GM12878 (cell line): ENCODE measurements around the gene DNAJC6. TPM values are rescaled to one million over a fixed set of nuclear protein-coding genes. Genes with fewer than 3 reads are reported as not detected.
A peak's percentile ranks its signal among the peaks of the same experiment; 100 is the strongest.

Experiments used
- CEBPB ChIP-seq, 2 experiments: fragments of 150-350 bp in 1 of 2; IDR thresholded peaks; 2 replicates each; pipeline ENCODE4 v1.6.1; 2012 to 2014; ENCODE audit warnings: low read depth in 2 of 2, low read length in 2 of 2, borderline replicate concordance in 1 of 2, inconsistent platforms in 1 of 2
- CEBPZ ChIP-seq: fragments of 150-350 bp; IDR thresholded peaks from 2 replicates; pipeline ENCODE4 v1.6.1; 2016; ENCODE audit warnings: low read depth, low read length
- CHD4 ChIP-seq: fragments of 200-600 bp; sonication (generic); IDR thresholded peaks from 2 replicates; pipeline ENCODE4 v1.6.1; 2016; ENCODE audit warnings: mild to moderate bottlenecking
- EZH2 ChIP-seq: IDR thresholded peaks from 2 replicates; pipeline ENCODE4 v1.6.1; 2012; ENCODE audit warnings: low read depth, mild to moderate bottlenecking, control low read depth, inconsistent platforms, low read length, borderline replicate concordance; ENCODE audit not compliant: control insufficient read depth
- GABPA ChIP-seq: IDR thresholded peaks from 2 replicates; pipeline ENCODE4 v1.6.1; 2014; ENCODE audit warnings: antibody characterized with exemption, low read depth, mild to moderate bottlenecking, inconsistent platforms
- HDAC2 ChIP-seq: fragments of 200-600 bp; sonication (generic); IDR thresholded peaks from 2 replicates; pipeline ENCODE4 v1.6.1; 2017
- MTA2 ChIP-seq: fragments of 450-650 bp; IDR thresholded peaks from 2 replicates; pipeline ENCODE4 v1.6.1; 2016; ENCODE audit warnings: low read depth, mild to moderate bottlenecking, moderate library complexity
- MTA3 ChIP-seq: IDR thresholded peaks from 2 replicates; pipeline ENCODE4 v1.6.1; 2012; ENCODE audit warnings: low read length, inconsistent platforms, borderline replicate concordance
- NR2F1 ChIP-seq: fragments of 450-650 bp; conservative IDR thresholded peaks from 2 replicates; pipeline ENCODE4 v1.6.1; 2017; ENCODE audit warnings: mild to moderate bottlenecking
- RAD51 ChIP-seq: fragments of 450-650 bp; IDR thresholded peaks from 2 replicates; pipeline ENCODE4 v1.6.1; 2016; ENCODE audit warnings: moderate library complexity, mild to moderate bottlenecking, inconsistent platforms
- RUNX3 ChIP-seq: IDR thresholded peaks from 2 replicates; pipeline ENCODE4 v1.6.1; 2012; ENCODE audit warnings: low read length, inconsistent platforms
- SPI1 ChIP-seq: IDR thresholded peaks from 2 replicates; pipeline ENCODE4 v1.6.1; 2011; ENCODE audit warnings: low read depth, mild to moderate bottlenecking, low read length, moderate library complexity, borderline replicate concordance; ENCODE audit not compliant: insufficient read depth
- SREBF1 ChIP-seq: IDR thresholded peaks from 2 replicates; pipeline ENCODE4 v1.6.1; 2012; ENCODE audit warnings: mild to moderate bottlenecking, low read length
- STAT3 ChIP-seq: IDR thresholded peaks from 2 replicates; pipeline ENCODE4 v1.6.1; 2011; ENCODE audit warnings: low read depth, low read length, improper control_type of control experiment
- YBX1 ChIP-seq: fragments of 450-650 bp; IDR thresholded peaks from 2 replicates; pipeline ENCODE4 v1.6.1; 2016; ENCODE audit warnings: antibody characterized with exemption
- ZBED1 ChIP-seq: IDR thresholded peaks from 2 replicates; pipeline ENCODE4 v1.6.1; 2016; ENCODE audit warnings: borderline replicate concordance
- ZNF217 ChIP-seq: fragments of 450-650 bp; IDR thresholded peaks from 2 replicates; pipeline ENCODE4 v1.6.1; 2017; ENCODE audit warnings: antibody characterized with exemption, mild to moderate bottlenecking
- ZNF384 ChIP-seq: IDR thresholded peaks from 2 replicates; pipeline ENCODE4 v1.6.1; 2012; ENCODE audit warnings: low read depth, mild to moderate bottlenecking, low read length, improper control_type of control experiment, borderline replicate concordance
- polyA plus RNA-seq, 11 experiments: library from polyadenylated mRNA; depleted of rRNA in 4 of 11; unstranded in 6 of 11; stranded (reverse) in 5 of 11; fragments of >200 nt; fragmentation: Nextera tagmentation in 4 of 11; fragmentation: Illumina TruSeq in 1 of 11; extraction: Ambion mirVana in 4 of 11; extraction: Trizol in 1 of 11; gene quantifications; 1 replicate in 1 of 11; 2 replicates in 10 of 11; pipeline versions ENCODE4 v1.2.1 to v1.2.3, GENCODE V29; 2011 to 2016; ENCODE audit warnings: inconsistent platforms in 2 of 11, missing spikeins in 2 of 11, low read depth in 1 of 11
- total RNA-seq, 4 experiments: library from RNA; depleted of rRNA in 3 of 4; stranded (reverse); fragments of >200 nt in 3 of 4; fragmentation: Illumina TruSeq in 1 of 4; extraction: Trizol in 1 of 4; gene quantifications; 2 replicates each; pipeline versions ENCODE4 v1.2.1 to v1.2.3, GENCODE V29; 2013 to 2021
- TF ChIP-seq, protein P1 (sequence below): fragments of 450-650 bp; conservative IDR thresholded peaks from 2 replicates; pipeline ENCODE4 v1.6.1; 2017; ENCODE audit warnings: mild to moderate bottlenecking, moderate library complexity
- TF ChIP-seq, protein P2 (sequence below): IDR thresholded peaks from 2 replicates; pipeline ENCODE4 v1.6.1; 2012; ENCODE audit warnings: improper control_type of control experiment, low read depth, low read length; ENCODE audit not compliant: insufficient replicate concordance

DNAJC6 gene
- total and polyA plus RNA-seq, 10 of the 15 experiments (the other 5 are each of a cell fraction or from before 2014, with no cell fraction given) = 0.08 to 4.3 (median 2.7) TPM

DNA sequence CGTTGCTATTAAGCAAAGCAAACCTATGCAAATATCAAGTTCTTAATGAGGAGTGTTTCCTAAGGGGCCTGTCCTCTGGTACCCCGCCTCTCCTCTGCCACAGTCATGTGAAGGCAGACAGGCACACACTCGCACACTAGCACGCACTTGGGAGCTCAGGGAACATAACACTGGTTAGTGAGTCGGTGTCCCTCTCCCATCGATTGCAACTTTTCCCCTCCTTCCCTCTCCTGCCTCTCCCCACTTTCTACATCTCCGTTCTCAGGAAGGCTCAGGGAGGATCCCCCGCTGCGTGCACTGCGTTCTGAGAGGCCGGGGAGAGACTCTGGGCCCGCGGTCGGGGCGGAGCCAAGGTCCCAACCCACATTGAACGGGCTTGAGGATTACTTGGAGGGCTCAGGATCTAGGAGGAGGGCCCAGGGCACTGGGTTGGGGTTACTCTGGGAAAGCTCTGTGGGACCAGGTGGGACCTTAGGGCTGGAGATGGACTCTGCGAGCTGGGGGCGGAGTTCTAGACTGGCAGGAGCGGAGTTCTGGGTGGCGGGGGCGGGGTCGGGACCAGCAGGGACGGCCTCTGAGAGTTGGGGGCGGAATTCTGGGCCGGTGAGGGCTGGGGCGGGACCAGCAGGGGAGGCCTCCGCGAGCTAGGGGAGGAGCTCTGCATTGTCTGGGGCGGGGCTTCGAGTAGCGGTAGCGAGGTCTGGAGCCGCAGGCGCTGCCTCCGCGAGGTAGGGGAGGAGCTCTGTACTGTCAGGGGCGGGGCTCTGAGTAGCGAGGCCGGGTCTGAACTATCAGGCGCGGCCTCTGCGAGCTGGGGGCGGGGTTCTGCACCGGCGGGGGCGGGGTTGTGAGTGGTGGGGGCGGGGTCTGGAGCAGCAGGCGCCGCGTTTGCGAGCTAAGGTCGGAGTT lies 110.6 kb downstream of the DNAJC6 start (continued):
- TF ChIP-seq CHD4 = no peak
- no peak for TF ChIP-seq RUNX3
- TF ChIP-seq, protein P1, sequence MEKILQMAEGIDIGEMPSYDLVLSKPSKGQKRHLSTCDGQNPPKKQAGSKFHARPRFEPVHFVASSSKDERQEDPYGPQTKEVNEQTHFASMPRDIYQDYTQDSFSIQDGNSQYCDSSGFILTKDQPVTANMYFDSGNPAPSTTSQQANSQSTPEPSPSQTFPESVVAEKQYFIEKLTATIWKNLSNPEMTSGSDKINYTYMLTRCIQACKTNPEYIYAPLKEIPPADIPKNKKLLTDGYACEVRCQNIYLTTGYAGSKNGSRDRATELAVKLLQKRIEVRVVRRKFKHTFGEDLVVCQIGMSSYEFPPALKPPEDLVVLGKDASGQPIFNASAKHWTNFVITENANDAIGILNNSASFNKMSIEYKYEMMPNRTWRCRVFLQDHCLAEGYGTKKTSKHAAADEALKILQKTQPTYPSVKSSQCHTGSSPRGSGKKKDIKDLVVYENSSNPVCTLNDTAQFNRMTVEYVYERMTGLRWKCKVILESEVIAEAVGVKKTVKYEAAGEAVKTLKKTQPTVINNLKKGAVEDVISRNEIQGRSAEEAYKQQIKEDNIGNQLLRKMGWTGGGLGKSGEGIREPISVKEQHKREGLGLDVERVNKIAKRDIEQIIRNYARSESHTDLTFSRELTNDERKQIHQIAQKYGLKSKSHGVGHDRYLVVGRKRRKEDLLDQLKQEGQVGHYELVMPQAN = peak; percentile 61
- no peak for TF ChIP-seq EZH2
- TF ChIP-seq STAT3 = no peak
- no peak for TF ChIP-seq CEBPB (IDR thresholded peaks at IDR 0.05; ENCODE audit: borderline replicate concordance in 1 of 2, low read depth in 2 of 2, low read length in 2 of 2)
- TF ChIP-seq MTA3 = no peak
- no peak for TF ChIP-seq GABPA
- TF ChIP-seq ZBED1 = no peak
- no peak for TF ChIP-seq NR2F1
- TF ChIP-seq ZNF217 = no peak
- TF ChIP-seq ZNF384 = no peak
- TF ChIP-seq YBX1 = no peak
- TF ChIP-seq CEBPZ = no peak
- no peak for TF ChIP-seq HDAC2
- no peak for TF ChIP-seq SREBF1
- TF ChIP-seq, protein P2, sequence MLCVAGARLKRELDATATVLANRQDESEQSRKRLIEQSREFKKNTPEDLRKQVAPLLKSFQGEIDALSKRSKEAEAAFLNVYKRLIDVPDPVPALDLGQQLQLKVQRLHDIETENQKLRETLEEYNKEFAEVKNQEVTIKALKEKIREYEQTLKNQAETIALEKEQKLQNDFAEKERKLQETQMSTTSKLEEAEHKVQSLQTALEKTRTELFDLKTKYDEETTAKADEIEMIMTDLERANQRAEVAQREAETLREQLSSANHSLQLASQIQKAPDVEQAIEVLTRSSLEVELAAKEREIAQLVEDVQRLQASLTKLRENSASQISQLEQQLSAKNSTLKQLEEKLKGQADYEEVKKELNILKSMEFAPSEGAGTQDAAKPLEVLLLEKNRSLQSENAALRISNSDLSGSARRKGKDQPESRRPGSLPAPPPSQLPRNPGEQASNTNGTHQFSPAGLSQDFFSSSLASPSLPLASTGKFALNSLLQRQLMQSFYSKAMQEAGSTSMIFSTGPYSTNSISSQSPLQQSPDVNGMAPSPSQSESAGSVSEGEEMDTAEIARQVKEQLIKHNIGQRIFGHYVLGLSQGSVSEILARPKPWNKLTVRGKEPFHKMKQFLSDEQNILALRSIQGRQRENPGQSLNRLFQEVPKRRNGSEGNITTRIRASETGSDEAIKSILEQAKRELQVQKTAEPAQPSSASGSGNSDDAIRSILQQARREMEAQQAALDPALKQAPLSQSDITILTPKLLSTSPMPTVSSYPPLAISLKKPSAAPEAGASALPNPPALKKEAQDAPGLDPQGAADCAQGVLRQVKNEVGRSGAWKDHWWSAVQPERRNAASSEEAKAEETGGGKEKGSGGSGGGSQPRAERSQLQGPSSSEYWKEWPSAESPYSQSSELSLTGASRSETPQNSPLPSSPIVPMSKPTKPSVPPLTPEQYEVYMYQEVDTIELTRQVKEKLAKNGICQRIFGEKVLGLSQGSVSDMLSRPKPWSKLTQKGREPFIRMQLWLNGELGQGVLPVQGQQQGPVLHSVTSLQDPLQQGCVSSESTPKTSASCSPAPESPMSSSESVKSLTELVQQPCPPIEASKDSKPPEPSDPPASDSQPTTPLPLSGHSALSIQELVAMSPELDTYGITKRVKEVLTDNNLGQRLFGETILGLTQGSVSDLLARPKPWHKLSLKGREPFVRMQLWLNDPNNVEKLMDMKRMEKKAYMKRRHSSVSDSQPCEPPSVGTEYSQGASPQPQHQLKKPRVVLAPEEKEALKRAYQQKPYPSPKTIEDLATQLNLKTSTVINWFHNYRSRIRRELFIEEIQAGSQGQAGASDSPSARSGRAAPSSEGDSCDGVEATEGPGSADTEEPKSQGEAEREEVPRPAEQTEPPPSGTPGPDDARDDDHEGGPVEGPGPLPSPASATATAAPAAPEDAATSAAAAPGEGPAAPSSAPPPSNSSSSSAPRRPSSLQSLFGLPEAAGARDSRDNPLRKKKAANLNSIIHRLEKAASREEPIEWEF = no peak
- peak; percentile 78 for TF ChIP-seq RAD51
- no peak for TF ChIP-seq SPI1
- TF ChIP-seq MTA2 = peak; percentile 51; the same call in 1 of the 2 replicates
